Spleen (tissue), 11 donors: ENCODE measurements around the gene SLC12A3. TPM values are rescaled to one million over a fixed set of nuclear protein-coding genes. Genes with fewer than 3 reads are reported as not detected.
A peak's percentile ranks its signal among the peaks of the same experiment; 100 is the strongest.

Experiments used
- DNase-seq: peaks from one replicate; pipeline ENCODE4 v3.0.0-alpha.2; 2020
- H3K27ac ChIP-seq, 8 donors: fragments of 200-600 bp; sonication (generic) in 7 of 8; 1 replicate in 4 of 8; 2 replicates in 4 of 8; pipeline versions ENCODE4 v1.5.0 to v1.8.0; 2016 to 2021; ENCODE audit warnings: inconsistent platforms in 4 of 8, mild to moderate bottlenecking in 4 of 8, moderate library complexity in 1 of 8
- H3K27me3 ChIP-seq, 7 donors: fragments of 200-600 bp; sonication (generic) in 6 of 7; replicated peaks in 1 of 7; 1 replicate in 4 of 7; 2 replicates in 3 of 7; pipeline versions ENCODE4 v1.5.0 to v1.8.0; 2016 to 2021; ENCODE audit warnings: inconsistent platforms in 3 of 7, mild to moderate bottlenecking in 1 of 7
- H3K36me3 ChIP-seq, 6 donors: fragments of 200-600 bp; sonication (generic) in 5 of 6; 1 replicate in 4 of 6; 2 replicates in 2 of 6; pipeline versions ENCODE4 v1.5.0 to v1.8.0; 2016 to 2021; ENCODE audit warnings: inconsistent platforms in 2 of 6
- H3K4me1 ChIP-seq, 6 donors: fragments of 200-600 bp; sonication (generic) in 5 of 6; 1 replicate in 3 of 6; 2 replicates in 3 of 6; pipeline versions ENCODE4 v1.5.0 to v1.8.0; 2016 to 2021; ENCODE audit warnings: inconsistent platforms in 3 of 6
- H3K4me3 ChIP-seq, 8 donors: fragments of 200-600 bp; sonication (generic) in 7 of 8; 1 replicate in 4 of 8; 2 replicates in 4 of 8; pipeline versions ENCODE4 v1.5.0 to v1.8.0; 2016 to 2021; ENCODE audit warnings: inconsistent platforms in 4 of 8, mild to moderate bottlenecking in 4 of 8, moderate library complexity in 2 of 8
- H3K9me3 ChIP-seq, 8 donors: fragments of 200-600 bp; sonication (generic) in 7 of 8; 1 replicate in 4 of 8; 2 replicates in 4 of 8; pipeline versions ENCODE4 v1.5.0 to v1.8.0; 2016 to 2021; ENCODE audit warnings: inconsistent platforms in 4 of 8
- POLR2A ChIP-seq, 3 donors: fragments of 450-650 bp; IDR thresholded peaks; one replicate each; pipeline ENCODE4 v1.5.1; 2017; ENCODE audit warnings: antibody characterized with exemption in 3 of 3, mild to moderate bottlenecking in 1 of 3
- POLR2AphosphoS5 ChIP-seq, 3 donors: sonication (generic); formaldehyde crosslinking; IDR thresholded peaks; one replicate each; pipeline ENCODE4 v1.5.1; 2017; ENCODE audit warnings: antibody characterized with exemption in 3 of 3
- WGBS, 5 donors: extraction: QIAGEN DNeasy Blood & Tissue Kit in 3 of 5; methylation state at CpG; one replicate each; pipeline versions ENCODE4 v1.1.5 to v1.1.7; 2013 to 2018; 5-methylcytosine and 5-hydroxymethylcytosine counted together
- intact Hi-C: fragments of 100-400 bp; cut with DNase I; formaldehyde crosslinking; loops from one replicate; pipeline ENCODE4 v1.15.0; 2023; ENCODE audit warnings: low total_unique reads
- polyA plus RNA-seq, 3 donors: library from polyadenylated mRNA; stranded (reverse); fragments of 200-250 nt; gene quantifications; one replicate each; pipeline ENCODE4 v1.2.1, GENCODE V29; 2013
- total RNA-seq, 7 donors: library from RNA; depleted of rRNA in 3 of 7; stranded (reverse); fragments of >200 nt in 3 of 7; fragmentation: NEBNext Ultra II Directional in 4 of 7; extraction: Animal tissue kit (Norgen Biotek cat#: 25700) in 4 of 7; gene quantifications; one replicate each; pipeline versions ENCODE4 v1.1.0 to v1.2.1, GENCODE V29; 2016 to 2021
- TF ChIP-seq, protein P1 (sequence below), 11 experiments: fragments of 200-600 bp in 7 of 11; fragments of 450-650 bp in 4 of 11; sonication (generic) in 4 of 11; IDR thresholded peaks in 8 of 11; conservative IDR thresholded peaks in 3 of 11; 1 replicate in 7 of 11; 2 replicates in 4 of 11; pipeline versions ENCODE4 v1.4.0 to v1.8.0; 2016 to 2021; ENCODE audit warnings: antibody characterized with exemption in 11 of 11, inconsistent platforms in 4 of 11, mild to moderate bottlenecking in 1 of 11
- donor health status: healthy with polysubstance abuse.
- donor health status: DM: no; HTN: no; CAD: no; lungs with moderate emphysema.
- donor health status: DM: no; HTN: no; CAD: no.
- donor health status: Bipolar disorder and iron deficiency.
- donor health status: healthy.
- donor health status: DM: no; HTN: no; CAD: no.
- donor health status: DM: yes; HTN: yes; CAD: no.

Gene SLC12A3
- total and polyA plus RNA-seq, 10 donors: 0.42 to 2.6 (median 1.1) TPM

DNA sequence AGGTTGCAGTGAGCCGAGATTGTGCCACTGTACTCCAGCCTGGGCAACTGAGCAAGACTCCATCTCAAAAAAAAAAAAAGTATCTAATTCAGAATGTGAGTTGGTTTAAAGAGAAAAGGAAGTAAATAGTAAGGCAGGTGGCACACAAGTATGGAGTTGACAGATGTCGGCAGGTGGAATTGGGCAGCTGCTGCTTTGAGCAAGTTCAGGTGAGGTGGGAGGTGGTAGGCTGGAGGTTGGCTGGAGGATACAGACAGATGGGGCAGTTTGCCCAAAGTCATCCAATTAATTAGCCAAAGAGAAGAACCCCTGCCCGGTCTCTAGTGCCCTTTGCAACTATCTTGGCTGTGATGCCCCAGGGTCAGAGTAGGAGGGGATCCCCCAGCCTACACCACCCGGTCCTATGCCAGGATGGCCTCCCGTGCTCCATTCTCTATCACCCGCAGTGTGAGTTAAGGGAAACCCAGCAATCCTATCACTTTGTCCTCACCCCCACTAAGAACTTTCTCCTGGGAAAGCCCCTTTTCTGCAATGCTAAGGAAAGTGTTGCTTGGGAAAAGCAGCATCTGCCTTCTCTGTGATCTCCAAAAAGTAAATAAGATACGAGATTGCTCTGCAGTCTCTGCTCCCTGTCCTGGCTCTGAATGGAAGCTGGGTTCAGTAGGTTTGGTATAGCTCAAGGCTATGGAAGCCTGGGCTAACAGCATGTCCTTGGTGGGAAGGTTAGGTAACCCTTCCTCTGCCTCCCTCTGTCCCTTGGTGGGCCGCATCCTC is 32.2 kb downstream of the SLC12A3 start:
- DNase-seq: peak; percentile 45
- H3K36me3 ChIP-seq: no peaks in the 10 kb centered on the region
- H3K9me3 ChIP-seq: no peaks in the 10 kb centered on the region
- H3K4me1 ChIP-seq: peaks cover 0 to 22% (median 7%) of the 10 kb centered on the region in 6 donors
- no peaks in the 10 kb centered on the region for H3K27me3 ChIP-seq
- no peak overlapping the region for H3K27ac ChIP-seq
- H3K4me3 ChIP-seq: no peak overlapping the region
- intact Hi-C loops: no loop called here
- TF ChIP-seq POLR2A (IDR thresholded peaks at IDR 0.05) (no peak), POLR2AphosphoS5 (IDR thresholded peaks at IDR 0.05) (no peak)
- TF ChIP-seq, protein P1, sequence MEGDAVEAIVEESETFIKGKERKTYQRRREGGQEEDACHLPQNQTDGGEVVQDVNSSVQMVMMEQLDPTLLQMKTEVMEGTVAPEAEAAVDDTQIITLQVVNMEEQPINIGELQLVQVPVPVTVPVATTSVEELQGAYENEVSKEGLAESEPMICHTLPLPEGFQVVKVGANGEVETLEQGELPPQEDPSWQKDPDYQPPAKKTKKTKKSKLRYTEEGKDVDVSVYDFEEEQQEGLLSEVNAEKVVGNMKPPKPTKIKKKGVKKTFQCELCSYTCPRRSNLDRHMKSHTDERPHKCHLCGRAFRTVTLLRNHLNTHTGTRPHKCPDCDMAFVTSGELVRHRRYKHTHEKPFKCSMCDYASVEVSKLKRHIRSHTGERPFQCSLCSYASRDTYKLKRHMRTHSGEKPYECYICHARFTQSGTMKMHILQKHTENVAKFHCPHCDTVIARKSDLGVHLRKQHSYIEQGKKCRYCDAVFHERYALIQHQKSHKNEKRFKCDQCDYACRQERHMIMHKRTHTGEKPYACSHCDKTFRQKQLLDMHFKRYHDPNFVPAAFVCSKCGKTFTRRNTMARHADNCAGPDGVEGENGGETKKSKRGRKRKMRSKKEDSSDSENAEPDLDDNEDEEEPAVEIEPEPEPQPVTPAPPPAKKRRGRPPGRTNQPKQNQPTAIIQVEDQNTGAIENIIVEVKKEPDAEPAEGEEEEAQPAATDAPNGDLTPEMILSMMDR (IDR thresholded peaks at IDR 0.05 in 8 of 11, conservative IDR thresholded peaks at IDR 0.05 in 3 of 11): no peak
- WGBS, 5 donors: 78 to 88% (median 84%) methylated on average over 8 of the region's 8 CpGs

DNA sequence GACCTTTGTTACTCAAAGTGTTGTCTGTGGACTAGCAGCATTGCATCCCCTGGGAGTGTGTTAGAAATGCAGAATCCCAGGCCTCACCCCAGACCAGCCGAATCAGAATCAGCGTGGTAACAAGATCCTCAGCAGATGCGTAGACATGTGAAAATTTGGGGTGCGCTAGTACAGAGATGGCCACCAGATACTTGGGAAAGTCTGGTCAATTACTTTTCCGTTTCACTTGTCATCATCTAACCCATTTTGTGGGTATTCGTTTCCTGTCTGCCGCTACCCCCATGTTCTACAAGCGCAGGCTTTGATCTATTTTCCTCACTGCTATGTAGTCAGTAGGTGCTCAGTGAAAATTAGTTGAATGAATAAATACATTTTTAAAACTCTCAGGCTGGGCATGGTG is 33.8 kb downstream of the SLC12A3 start:
- H3K27me3 ChIP-seq: no peaks in the 10 kb centered on the region
- no peak overlapping the region for H3K4me3 ChIP-seq
- H3K4me1 ChIP-seq: peaks cover 0 to 22% (median 7%) of the 10 kb centered on the region in 6 donors
- H3K36me3 ChIP-seq: no peaks in the 10 kb centered on the region
- TF ChIP-seq POLR2A (IDR thresholded peaks at IDR 0.05) (no peak), POLR2AphosphoS5 (IDR thresholded peaks at IDR 0.05) (no peak)
- TF ChIP-seq, protein P1 (IDR thresholded peaks at IDR 0.05 in 8 of 11, conservative IDR thresholded peaks at IDR 0.05 in 3 of 11): no peak
- no peak overlapping the region for H3K27ac ChIP-seq
- 45 to 63% (median 56%) methylated on average over 8 of the region's 8 CpGs for WGBS, 5 donors
- intact Hi-C loops: no loop called here
- no peak for DNase-seq
- H3K9me3 ChIP-seq: no peaks in the 10 kb centered on the region

DNA sequence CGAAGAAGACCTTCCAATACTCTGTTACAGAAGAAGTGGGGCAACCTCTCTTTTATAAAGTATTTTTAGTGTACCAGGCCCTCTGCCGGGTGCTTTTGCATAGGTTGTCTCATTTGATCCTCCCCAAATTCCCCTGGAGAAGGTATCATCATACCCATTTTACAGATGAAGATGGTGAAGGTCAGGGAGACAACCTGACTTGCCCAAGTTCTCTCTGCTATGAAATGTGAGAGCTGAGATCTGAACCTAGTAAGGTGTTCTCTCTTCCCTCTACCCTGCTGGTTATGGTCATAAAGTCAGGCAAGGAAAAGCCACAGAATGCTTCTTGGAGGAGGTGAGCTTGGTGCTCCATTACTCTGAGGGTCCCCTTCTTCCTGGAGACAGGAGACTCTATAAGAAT is 38.9 kb downstream of the SLC12A3 start:
- no peaks in the 10 kb centered on the region for H3K27me3 ChIP-seq
- TF ChIP-seq POLR2AphosphoS5 (IDR thresholded peaks at IDR 0.05) (no peak), POLR2A (IDR thresholded peaks at IDR 0.05) (no peak)
- H3K9me3 ChIP-seq: no peaks in the 10 kb centered on the region
- no peak for DNase-seq
- no peaks in the 10 kb centered on the region for H3K36me3 ChIP-seq
- WGBS, 5 donors: 92 to 98% (median 93%) methylated on average over 2 of the region's 2 CpGs
- H3K4me3 ChIP-seq: no peak overlapping the region
- intact Hi-C loops: no loop called here
- peaks cover 0 to 12% (median 7%) of the 10 kb centered on the region in 6 donors for H3K4me1 ChIP-seq
- no peak overlapping the region for H3K27ac ChIP-seq

DNA sequence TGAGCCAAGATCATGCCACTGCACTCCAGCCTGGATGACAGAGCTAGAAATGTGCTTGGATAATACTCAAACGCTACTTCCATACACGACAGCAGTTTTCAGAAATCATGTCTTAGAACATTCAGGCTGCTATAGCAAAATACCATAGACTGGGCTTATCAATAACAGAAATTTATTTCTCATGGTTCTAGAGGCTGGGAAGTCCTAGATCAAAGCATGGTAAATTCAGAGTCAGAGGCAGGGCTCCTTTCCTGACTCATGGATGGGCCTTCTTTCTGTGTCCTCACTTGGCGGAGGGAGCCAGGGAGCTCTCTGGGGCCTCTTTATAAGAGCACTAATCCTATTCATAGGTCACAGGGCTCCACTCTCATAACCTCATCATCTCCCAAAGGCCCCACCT is 42.4 kb downstream of the SLC12A3 start:
- Histone ChIP-seq H3K4me1 (peaks cover 18 to 30% (median 27%) of the 10 kb centered on the region in 6 donors), H3K9me3 (no peaks in the 10 kb centered on the region), H3K36me3 (no peaks in the 10 kb centered on the region), H3K27ac (no peak overlapping the region), H3K27me3 (no peaks in the 10 kb centered on the region), H3K4me3 (no peak overlapping the region)
- intact Hi-C loops: no loop called here
- DNase-seq: no peak
- TF ChIP-seq, protein P1 (IDR thresholded peaks at IDR 0.05 in 8 of 11, conservative IDR thresholded peaks at IDR 0.05 in 3 of 11): no peak
- TF ChIP-seq POLR2A (IDR thresholded peaks at IDR 0.05) (no peak), POLR2AphosphoS5 (IDR thresholded peaks at IDR 0.05) (no peak)
- WGBS, 5 donors: 96 to 100% (median 96%) methylated on average over 3 of the region's 3 CpGs
